Mesothelial cell of epicardium (in vitro differentiated cells): ENCODE data around the gene YWHAB. TPM values are rescaled to one million over a fixed set of nuclear protein-coding genes. Genes with fewer than 3 reads are reported as not detected.
"Not testable (repeated sequence)": the region's sequence is repeated elsewhere in the genome, so short reads cannot be mapped to it uniquely, and the experiment has no call there.

Source experiments
- DNase-seq, 2 experiments: peaks; one replicate each; pipeline ENCODE4 v3.0.0; 2021; ENCODE audit warnings: low spot score in 2 of 2; ENCODE audit not compliant: unreplicated experiment in 2 of 2
- H3K27ac Mint-ChIP-seq: 2 replicates; pipeline ENCODE4 v1.8.0; 2021; ENCODE audit warnings: mixed read lengths
- H3K27me3 Mint-ChIP-seq: 2 replicates; pipeline ENCODE4 v1.8.0; 2021; ENCODE audit warnings: low read depth, mixed read lengths
- H3K36me3 Mint-ChIP-seq: 2 replicates; pipeline ENCODE4 v1.8.0; 2021; ENCODE audit warnings: mixed read lengths
- H3K4me1 Mint-ChIP-seq: 2 replicates; pipeline ENCODE4 v1.8.0; 2021; ENCODE audit warnings: mixed read lengths
- H3K4me3 Mint-ChIP-seq: 2 replicates; pipeline ENCODE4 v1.8.0; 2021; ENCODE audit warnings: mild to moderate bottlenecking, moderate library complexity, mixed read lengths
- H3K9me3 Mint-ChIP-seq: 2 replicates; pipeline ENCODE4 v1.8.0; 2021; ENCODE audit warnings: mixed read lengths
- CTCF ChIP-seq: fragments of 200-600 bp; sonication (generic); IDR thresholded peaks from one replicate; pipeline ENCODE4 v1.5.0; 2021; ENCODE audit warnings: antibody characterized with exemption; ENCODE audit not compliant: unreplicated experiment
- total RNA-seq: library from RNA; stranded (reverse); gene quantifications from 3 replicates; pipeline ENCODE4 v1.2.1, GENCODE V29; 2021

The YWHAB gene
- total RNA-seq, 1 donor from 2014 or later: 113 TPM

- Mint-ChIP-seq H3K27me3 (peaks cover 8% of the 10 kb centered on the region), H3K4me3 (no peak overlapping the region), H3K36me3 (no peaks in the 10 kb centered on the region), H3K9me3 (peaks cover 3% of the 10 kb centered on the region), H3K4me1 (peaks cover 14% of the 10 kb centered on the region), H3K27ac (no peak overlapping the region)
- DNase-seq: no peak
- no peak for TF ChIP-seq CTCF
Measured at GRCh38 chr20:44858606-44859360, 26.7 kb upstream of the YWHAB start.

GRCh38 chr20:44861531-44862006 lies 23.9 kb upstream of the YWHAB start:
- no peak for DNase-seq

GRCh38 chr20:44862286-44862685 lies 23.2 kb upstream of the YWHAB start:
- H3K9me3 Mint-ChIP-seq: no peaks in the 10 kb centered on the region
- no peaks in the 10 kb centered on the region for H3K36me3 Mint-ChIP-seq
- no peak for DNase-seq
- H3K4me1 Mint-ChIP-seq: peaks cover 19% of the 10 kb centered on the region
- no peak overlapping the region for H3K4me3 Mint-ChIP-seq
- H3K27me3 Mint-ChIP-seq: no peaks in the 10 kb centered on the region
- TF ChIP-seq CTCF: no peak
- H3K27ac Mint-ChIP-seq: peak overlapping the region; percentile 14

More at GRCh38 chr20:44861531-44862006, 23.9 kb upstream of the YWHAB start:
- Mint-ChIP-seq H3K27ac (no peak overlapping the region), H3K27me3 (no peaks in the 10 kb centered on the region), H3K4me1 (peaks cover 19% of the 10 kb centered on the region), H3K36me3 (no peaks in the 10 kb centered on the region), H3K4me3 (no peak overlapping the region), H3K9me3 (peaks cover under 1% of the 10 kb centered on the region)
- no peak for TF ChIP-seq CTCF

- H3K4me3 Mint-ChIP-seq, DNase-seq, H3K9me3 Mint-ChIP-seq, H3K36me3 Mint-ChIP-seq, H3K27me3 Mint-ChIP-seq: not testable (repeated sequence)
- Mint-ChIP-seq H3K27ac (peak overlapping the region; percentile 22), H3K4me1 (peaks cover 19% of the 10 kb centered on the region)
Measured at GRCh38 chr20:44863365-44864084, 22.0 kb upstream of the YWHAB start.

GRCh38 chr20:44864493-44864892 lies 21.0 kb upstream of the YWHAB start:
- not testable (repeated sequence) for H3K27ac Mint-ChIP-seq, H3K9me3 Mint-ChIP-seq, H3K36me3 Mint-ChIP-seq, H3K4me3 Mint-ChIP-seq, DNase-seq
- Mint-ChIP-seq H3K4me1 (peaks cover 19% of the 10 kb centered on the region), H3K27me3 (peaks cover 13% of the 10 kb centered on the region)

GRCh38 chr20:44866703-44867335 lies 18.7 kb upstream of the YWHAB start:
- Mint-ChIP-seq H3K36me3 (no peaks in the 10 kb centered on the region), H3K9me3 (no peaks in the 10 kb centered on the region), H3K27ac (no peak overlapping the region), H3K4me3 (no peak overlapping the region), H3K27me3 (peaks cover 14% of the 10 kb centered on the region), H3K4me1 (peaks cover 13% of the 10 kb centered on the region)
- no peak for DNase-seq
- TF ChIP-seq CTCF: no peak
